GM21737 (cell line): ENCODE data around the gene ARHGAP35.
"Not testable (repeated sequence)": the region's sequence is repeated elsewhere in the genome, so short reads cannot be mapped to it uniquely, and the experiment has no call there.

ENCODE experiments used
- ATAC-seq: cut with Tn5 transposase; IDR thresholded peaks from one replicate; pipeline ENCODE4 v1.9.1; 2021; ENCODE audit warnings: mild to moderate bottlenecking, moderate library complexity; ENCODE audit not compliant: unreplicated experiment

The ARHGAP35 gene

GRCh38 chr19:46868025-46868802 is 7.4 kb downstream of the ARHGAP35 start:
- ATAC-seq = no peak

- not testable (repeated sequence) for ATAC-seq
Measured at GRCh38 chr19:46871173-46871572, 10.4 kb downstream of the ARHGAP35 start.

GRCh38 chr19:46872967-46873366 is 12.2 kb downstream of the ARHGAP35 start:
- ATAC-seq = no peak

- ATAC-seq = no peak
Measured at GRCh38 chr19:46875234-46875633, 14.4 kb downstream of the ARHGAP35 start.

- no peak for ATAC-seq
Measured at GRCh38 chr19:46875657-46876056, 14.9 kb downstream of the ARHGAP35 start.

- ATAC-seq = no peak
Measured at GRCh38 chr19:46878613-46879375, 18.0 kb downstream of the ARHGAP35 start.

GRCh38 chr19:46880431-46880830 is 19.6 kb downstream of the ARHGAP35 start:
- ATAC-seq = no peak

GRCh38 chr19:46881092-46881491 is 20.3 kb downstream of the ARHGAP35 start:
- no peak for ATAC-seq

- no peak for ATAC-seq
Measured at GRCh38 chr19:46882034-46882433, 21.2 kb downstream of the ARHGAP35 start.

GRCh38 chr19:46882751-46883150 is 22.0 kb downstream of the ARHGAP35 start:
- not testable (repeated sequence) for ATAC-seq

- no peak for ATAC-seq
Measured at GRCh38 chr19:46885411-46885810, 24.6 kb downstream of the ARHGAP35 start.

- no peak for ATAC-seq
Measured at GRCh38 chr19:46886546-46887239, 25.9 kb downstream of the ARHGAP35 start.

- ATAC-seq = no peak
Measured at GRCh38 chr19:46887240-46887782, 26.5 kb downstream of the ARHGAP35 start.

GRCh38 chr19:46890423-46891170 is 29.8 kb downstream of the ARHGAP35 start:
- ATAC-seq = no peak

GRCh38 chr19:46892252-46893179 is 31.7 kb downstream of the ARHGAP35 start:
- no peak for ATAC-seq

GRCh38 chr19:46896076-46896794 is 35.4 kb downstream of the ARHGAP35 start:
- no peak for ATAC-seq

- no peak for ATAC-seq
Measured at GRCh38 chr19:46898731-46899130, 37.9 kb downstream of the ARHGAP35 start.

- no peak for ATAC-seq
Measured at GRCh38 chr19:46900341-46900740, 39.5 kb downstream of the ARHGAP35 start.
